OCI-LY7 (cell line): Measurements from ENCODE around the gene BBC3.

Experiments used
- EZH2phosphoT487 ChIP-seq: fragments of 200-600 bp; sonication (generic); IDR thresholded peaks from 2 replicates; pipeline ENCODE4 v1.6.1; 2018; ENCODE audit warnings: low read depth, borderline replicate concordance, mild to moderate bottlenecking, mixed run types, antibody characterized with exemption, low read length, moderate library complexity, mixed read lengths
- TF ChIP-seq, protein P1 (sequence below): fragments of 200-600 bp; sonication (generic); conservative IDR thresholded peaks from 2 replicates; pipeline ENCODE4 v1.5.1; 2014; ENCODE audit warnings: mild to moderate bottlenecking, antibody characterized with exemption, low read length, moderate library complexity, mixed read lengths

- TF ChIP-seq, protein P1, sequence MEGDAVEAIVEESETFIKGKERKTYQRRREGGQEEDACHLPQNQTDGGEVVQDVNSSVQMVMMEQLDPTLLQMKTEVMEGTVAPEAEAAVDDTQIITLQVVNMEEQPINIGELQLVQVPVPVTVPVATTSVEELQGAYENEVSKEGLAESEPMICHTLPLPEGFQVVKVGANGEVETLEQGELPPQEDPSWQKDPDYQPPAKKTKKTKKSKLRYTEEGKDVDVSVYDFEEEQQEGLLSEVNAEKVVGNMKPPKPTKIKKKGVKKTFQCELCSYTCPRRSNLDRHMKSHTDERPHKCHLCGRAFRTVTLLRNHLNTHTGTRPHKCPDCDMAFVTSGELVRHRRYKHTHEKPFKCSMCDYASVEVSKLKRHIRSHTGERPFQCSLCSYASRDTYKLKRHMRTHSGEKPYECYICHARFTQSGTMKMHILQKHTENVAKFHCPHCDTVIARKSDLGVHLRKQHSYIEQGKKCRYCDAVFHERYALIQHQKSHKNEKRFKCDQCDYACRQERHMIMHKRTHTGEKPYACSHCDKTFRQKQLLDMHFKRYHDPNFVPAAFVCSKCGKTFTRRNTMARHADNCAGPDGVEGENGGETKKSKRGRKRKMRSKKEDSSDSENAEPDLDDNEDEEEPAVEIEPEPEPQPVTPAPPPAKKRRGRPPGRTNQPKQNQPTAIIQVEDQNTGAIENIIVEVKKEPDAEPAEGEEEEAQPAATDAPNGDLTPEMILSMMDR, result no peak
- TF ChIP-seq EZH2phosphoT487, result no peak
Measured at GRCh38 chr19:47228937-47229675, 1.9 kb downstream of the BBC3 start.
